Activated naive CD8-positive, alpha-beta T cell treated with anti-CD3 and anti-CD28 coated beads, Interleukin-2, amount 50 U/mL, for 24 hours (primary cell): ENCODE data around the gene CAMTA1.
A peak's percentile ranks its signal among the peaks of the same experiment; 100 is the strongest.

Source experiments
- ATAC-seq: fragments of 150-1000 bp; cut with Tn5 transposase; one replicate; pipeline ENCODE4 v1.10.0; 2021
- DNase-seq: peaks from one replicate; pipeline ENCODE4 v3.0.0; 2021
- H3K27ac Mint-ChIP-seq: one replicate; pipeline ENCODE4 v1.8.0; 2021; ENCODE audit warnings: mild to moderate bottlenecking, mixed read lengths
- H3K27me3 Mint-ChIP-seq: one replicate; pipeline ENCODE4 v1.8.0; 2021; ENCODE audit warnings: mixed read lengths
- H3K36me3 Mint-ChIP-seq: one replicate; pipeline ENCODE4 v1.8.0; 2021; ENCODE audit warnings: low read depth, mixed read lengths
- H3K4me1 Mint-ChIP-seq: one replicate; pipeline ENCODE4 v1.8.0; 2021; ENCODE audit warnings: mixed read lengths
- H3K4me3 Mint-ChIP-seq: one replicate; pipeline ENCODE4 v1.8.0; 2021; ENCODE audit warnings: mild to moderate bottlenecking, moderate library complexity, mixed read lengths
- H3K9me3 Mint-ChIP-seq: one replicate; pipeline ENCODE4 v1.8.0; 2021; ENCODE audit warnings: mixed read lengths

CAMTA1 gene

DNA sequence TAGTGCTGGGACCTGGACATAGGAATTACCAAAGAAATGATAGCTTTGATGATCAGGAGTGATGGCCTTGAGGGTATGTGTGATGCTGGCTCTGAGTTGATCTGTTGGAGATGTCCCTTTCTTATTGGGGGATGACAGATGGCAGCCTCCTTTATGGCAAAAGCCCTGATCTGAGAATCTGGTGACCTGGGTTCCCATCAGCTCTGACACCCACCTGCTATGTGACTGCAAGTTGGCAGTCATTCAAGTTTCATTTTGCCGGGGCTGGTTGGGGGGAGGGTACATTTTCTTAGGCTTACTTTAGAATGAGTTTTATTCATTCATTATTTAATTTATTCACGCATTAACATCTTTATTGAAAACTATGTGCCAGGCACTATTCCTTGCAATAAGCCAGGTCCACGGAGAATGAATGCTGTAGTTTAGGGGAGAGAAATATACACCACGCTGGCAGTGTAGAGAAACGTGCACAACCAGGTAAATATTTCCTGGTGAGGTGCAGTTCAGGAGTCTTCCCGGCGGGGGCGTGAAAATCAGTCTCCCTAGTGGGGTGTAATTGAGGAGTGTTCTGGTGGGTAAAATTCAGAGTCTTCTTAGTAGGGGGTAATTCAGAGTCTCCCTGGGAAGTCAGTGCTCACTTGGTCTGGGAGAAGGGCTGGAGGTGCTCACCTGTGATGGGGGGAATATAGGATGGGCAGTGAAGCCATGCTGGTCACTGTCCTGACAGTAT lies 401.3 kb downstream of the CAMTA1 start:
- peaks cover 4% of the 10 kb centered on the region for H3K27me3 Mint-ChIP-seq
- no peak overlapping the region for H3K27ac Mint-ChIP-seq
- H3K4me3 Mint-ChIP-seq = no peak overlapping the region
- peaks cover 13% of the 10 kb centered on the region for H3K9me3 Mint-ChIP-seq
- DNase-seq (no peak), ATAC-seq (no peak)
- no peaks in the 10 kb centered on the region for H3K4me1 Mint-ChIP-seq
- no peaks in the 10 kb centered on the region for H3K36me3 Mint-ChIP-seq

DNA sequence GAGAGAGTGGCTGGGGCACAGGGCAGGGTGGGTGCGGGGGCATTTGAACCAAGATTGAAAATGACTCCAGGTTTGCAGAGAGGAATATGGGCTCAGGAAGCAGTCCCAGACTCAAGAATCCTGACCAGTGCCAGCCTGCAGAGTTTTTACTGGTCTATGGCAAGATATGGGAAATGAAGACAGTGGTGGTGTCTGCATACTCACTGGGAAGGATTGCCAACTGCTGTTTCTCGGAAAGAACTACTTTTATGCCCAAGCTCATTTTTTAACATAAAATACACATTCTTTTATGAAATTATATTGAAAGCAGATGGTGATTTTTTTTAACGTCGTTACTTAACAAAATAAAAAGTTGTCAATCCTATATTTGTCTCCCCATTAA lies 401.8 kb downstream of the CAMTA1 start:
- no peak overlapping the region for H3K27ac Mint-ChIP-seq
- no peaks in the 10 kb centered on the region for H3K4me1 Mint-ChIP-seq
- peaks cover 7% of the 10 kb centered on the region for H3K9me3 Mint-ChIP-seq
- no peaks in the 10 kb centered on the region for H3K36me3 Mint-ChIP-seq
- no peak overlapping the region for H3K4me3 Mint-ChIP-seq
- DNase-seq (no peak), ATAC-seq (no peak)
- H3K27me3 Mint-ChIP-seq = peaks cover 4% of the 10 kb centered on the region

DNA sequence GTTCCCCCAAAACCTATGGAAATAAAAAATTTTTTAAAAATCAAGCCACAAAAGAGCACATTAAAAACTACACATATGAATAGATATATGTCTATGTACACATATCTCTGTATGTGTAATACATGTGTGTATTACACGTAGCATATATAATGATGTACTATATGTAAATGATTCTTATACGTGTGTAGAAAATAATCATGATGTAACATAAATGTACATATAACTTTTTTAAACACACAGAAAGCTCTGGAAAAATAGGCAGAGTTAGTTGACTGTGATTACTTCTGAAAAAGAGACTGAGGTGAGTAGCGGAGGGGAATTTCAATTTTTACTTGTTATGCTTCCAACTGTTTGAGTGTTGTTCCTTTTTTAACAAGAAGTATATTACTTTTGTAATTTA lies 405.0 kb downstream of the CAMTA1 start:
- no peaks in the 10 kb centered on the region for H3K9me3 Mint-ChIP-seq
- peaks cover 2% of the 10 kb centered on the region for H3K27me3 Mint-ChIP-seq
- H3K4me3 Mint-ChIP-seq = no peak overlapping the region
- ATAC-seq = no peak
- no peak overlapping the region for H3K27ac Mint-ChIP-seq
- H3K36me3 Mint-ChIP-seq = no peaks in the 10 kb centered on the region
- DNase-seq = no peak
- H3K4me1 Mint-ChIP-seq = no peaks in the 10 kb centered on the region

DNA sequence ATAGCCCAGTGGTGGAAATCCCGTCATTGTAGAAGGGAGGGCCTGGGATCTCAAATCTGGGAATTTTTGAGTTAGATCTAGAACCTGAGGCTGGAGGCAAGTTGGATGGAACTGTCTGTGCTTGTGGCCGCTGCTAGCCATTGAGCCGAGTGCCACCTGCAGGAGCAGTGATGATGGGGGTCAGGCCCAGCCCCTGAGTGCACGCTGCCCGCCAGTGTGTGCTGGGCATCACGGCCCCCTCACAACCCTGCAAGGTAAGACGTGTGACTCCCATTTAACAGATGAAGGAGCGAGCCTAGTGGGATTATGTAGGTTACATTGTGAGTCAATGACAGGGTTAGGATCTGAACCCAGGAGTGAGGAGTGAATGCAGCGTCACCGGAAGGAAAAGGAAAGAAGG lies 407.2 kb downstream of the CAMTA1 start:
- DNase-seq (no peak), ATAC-seq (no peak)
- H3K36me3 Mint-ChIP-seq = no peaks in the 10 kb centered on the region
- no peak overlapping the region for H3K4me3 Mint-ChIP-seq
- no peak overlapping the region for H3K27ac Mint-ChIP-seq
- no peaks in the 10 kb centered on the region for H3K27me3 Mint-ChIP-seq
- no peaks in the 10 kb centered on the region for H3K4me1 Mint-ChIP-seq
- no peaks in the 10 kb centered on the region for H3K9me3 Mint-ChIP-seq

DNA sequence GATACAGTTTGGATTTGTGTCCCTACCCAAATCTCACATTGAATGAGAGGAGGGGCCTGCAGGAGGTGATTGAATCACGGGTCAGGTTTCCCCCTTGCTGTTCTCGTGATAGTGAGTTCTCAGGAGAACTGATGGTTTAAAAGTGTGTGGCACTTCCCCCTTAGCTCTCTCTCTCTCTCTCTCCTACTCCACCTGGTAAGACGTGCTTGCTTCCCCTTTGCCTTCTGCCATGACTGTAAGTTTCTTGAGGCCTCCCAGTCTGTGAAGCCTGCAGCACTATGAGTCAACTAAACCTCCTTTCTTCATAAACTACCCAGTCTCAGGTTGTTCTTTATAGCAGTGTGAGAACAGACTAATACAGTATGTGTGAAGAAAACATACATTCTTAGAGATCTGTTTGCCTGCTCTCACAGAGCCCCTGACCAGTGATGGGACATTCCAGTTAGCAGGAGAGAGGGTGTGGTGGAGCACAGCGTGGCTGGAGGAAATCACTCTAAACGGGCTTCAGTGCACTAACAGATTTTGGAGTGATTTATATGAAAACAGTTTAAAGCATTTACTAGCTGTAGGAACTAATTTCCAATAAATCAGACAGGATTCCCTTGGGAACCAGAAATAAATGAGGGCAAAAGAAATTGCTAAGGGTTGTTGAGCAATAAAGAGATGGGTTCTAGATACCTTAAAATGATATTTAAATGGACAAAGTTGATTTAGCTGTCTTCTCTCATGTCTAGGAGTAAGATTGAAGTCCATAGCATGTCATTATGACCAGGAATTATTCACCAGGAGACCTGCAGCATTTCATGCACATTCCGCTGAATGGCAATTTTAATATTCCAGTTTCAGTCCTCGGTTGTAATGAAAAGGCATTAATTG lies 411.0 kb downstream of the CAMTA1 start:
- no peak overlapping the region for H3K4me3 Mint-ChIP-seq
- ATAC-seq = no peak
- H3K9me3 Mint-ChIP-seq = no peaks in the 10 kb centered on the region
- no peaks in the 10 kb centered on the region for H3K4me1 Mint-ChIP-seq
- H3K27ac Mint-ChIP-seq = no peak overlapping the region
- peaks cover 1% of the 10 kb centered on the region for H3K27me3 Mint-ChIP-seq
- DNase-seq = no peak
- no peaks in the 10 kb centered on the region for H3K36me3 Mint-ChIP-seq

DNA sequence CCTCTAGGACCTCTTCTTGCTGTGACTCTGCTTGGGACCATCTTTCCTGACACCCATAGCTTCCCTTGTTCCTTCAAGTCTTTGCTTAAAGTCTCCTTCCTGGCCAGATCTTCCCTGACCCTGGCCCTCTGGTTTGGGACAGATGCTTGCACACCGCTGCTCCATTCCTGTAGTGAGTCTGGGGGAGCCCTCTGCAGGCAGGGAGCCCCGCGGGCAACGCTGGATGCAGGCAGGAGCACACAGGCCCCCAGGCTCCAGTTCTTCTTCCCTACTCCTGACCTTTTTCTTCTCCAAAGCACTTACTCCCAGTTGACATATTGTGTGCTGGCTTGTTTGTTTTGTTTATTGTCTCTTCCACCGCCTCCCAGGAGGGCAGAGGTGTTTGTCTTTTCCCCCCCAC lies 413.4 kb downstream of the CAMTA1 start:
- no peaks in the 10 kb centered on the region for H3K9me3 Mint-ChIP-seq
- peaks cover 12% of the 10 kb centered on the region for H3K27me3 Mint-ChIP-seq
- no peak overlapping the region for H3K27ac Mint-ChIP-seq
- H3K4me3 Mint-ChIP-seq = no peak overlapping the region
- H3K4me1 Mint-ChIP-seq = no peaks in the 10 kb centered on the region
- no peak for DNase-seq
- ATAC-seq = no peak
- no peaks in the 10 kb centered on the region for H3K36me3 Mint-ChIP-seq

DNA sequence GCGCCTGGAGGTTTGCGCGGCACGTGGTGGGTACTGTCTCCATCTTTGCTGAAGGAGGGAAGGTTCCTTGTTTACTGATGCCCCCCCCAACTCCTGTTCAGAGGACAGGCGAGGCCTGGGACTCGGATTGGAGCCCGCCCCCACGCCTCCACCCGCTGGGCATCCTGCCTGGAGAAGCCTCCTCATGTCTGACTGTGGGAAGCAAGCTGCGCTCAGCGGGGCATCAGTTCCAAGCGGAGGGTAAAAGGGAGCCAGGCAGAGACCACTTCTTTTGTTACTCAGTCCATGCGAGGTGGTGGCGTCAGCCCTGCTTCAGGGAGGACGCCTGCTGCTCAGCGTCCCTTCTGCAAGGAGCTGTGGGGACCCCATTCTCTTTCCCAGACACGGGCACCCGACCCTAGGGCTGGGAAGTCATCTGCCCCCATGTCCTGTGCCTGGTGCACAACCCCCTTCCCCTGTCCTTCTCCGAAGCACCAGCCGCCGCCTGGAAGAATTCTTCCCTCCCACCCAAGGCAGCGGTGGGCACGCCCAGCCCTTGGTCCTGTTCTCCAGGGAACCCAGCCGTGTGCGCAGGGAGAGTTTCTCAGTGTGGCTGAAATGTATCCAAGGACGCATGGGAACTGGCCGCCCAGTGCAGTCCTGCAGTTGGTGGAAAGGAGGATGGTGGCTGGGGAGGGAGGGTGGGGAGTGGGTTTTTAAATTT lies 414.0 kb downstream of the CAMTA1 start:
- Mint-ChIP-seq H3K27me3 (peaks cover 12% of the 10 kb centered on the region), H3K9me3 (no peaks in the 10 kb centered on the region), H3K4me3 (no peak overlapping the region), H3K27ac (no peak overlapping the region), H3K36me3 (no peaks in the 10 kb centered on the region), H3K4me1 (no peaks in the 10 kb centered on the region)
- ATAC-seq = no peak
- DNase-seq = no peak

DNA sequence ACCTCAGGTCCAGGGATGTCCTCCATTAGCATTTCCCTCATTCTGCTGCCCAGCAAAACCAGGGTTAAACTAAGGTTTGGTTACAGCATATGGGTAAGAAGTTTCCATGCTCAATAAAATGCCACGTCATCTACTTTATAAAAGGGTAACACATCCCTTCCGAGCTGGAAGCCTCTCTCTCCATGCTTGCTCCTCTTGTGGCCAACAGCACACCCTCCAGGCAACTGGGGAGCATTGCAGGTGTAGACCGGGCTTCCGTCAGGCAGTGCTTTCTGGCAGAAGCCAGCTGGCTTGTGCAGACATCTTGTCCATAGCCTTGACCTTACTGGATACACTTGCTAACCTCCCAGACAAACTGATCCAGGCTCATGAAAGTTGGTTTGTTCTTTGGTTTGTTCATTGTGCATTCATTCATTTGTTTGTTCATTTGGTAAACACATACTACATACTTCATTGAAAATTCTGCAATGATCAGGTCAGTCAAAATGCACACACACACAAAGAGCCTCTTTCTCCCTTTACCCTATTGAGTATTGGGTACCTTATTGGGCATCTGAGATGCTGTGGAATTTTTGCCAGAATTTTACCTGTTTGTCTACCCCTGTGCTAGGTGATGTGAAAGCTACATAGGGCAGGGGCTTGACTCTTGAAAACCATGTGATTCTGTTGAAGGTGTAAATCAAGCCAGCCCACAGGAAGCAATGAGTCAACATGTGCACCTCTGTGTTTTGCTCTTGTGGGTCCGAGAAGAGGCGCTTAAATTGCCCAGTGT lies 422.8 kb downstream of the CAMTA1 start:
- peaks cover 46% of the 10 kb centered on the region for H3K27me3 Mint-ChIP-seq
- H3K4me1 Mint-ChIP-seq = no peaks in the 10 kb centered on the region

DNA sequence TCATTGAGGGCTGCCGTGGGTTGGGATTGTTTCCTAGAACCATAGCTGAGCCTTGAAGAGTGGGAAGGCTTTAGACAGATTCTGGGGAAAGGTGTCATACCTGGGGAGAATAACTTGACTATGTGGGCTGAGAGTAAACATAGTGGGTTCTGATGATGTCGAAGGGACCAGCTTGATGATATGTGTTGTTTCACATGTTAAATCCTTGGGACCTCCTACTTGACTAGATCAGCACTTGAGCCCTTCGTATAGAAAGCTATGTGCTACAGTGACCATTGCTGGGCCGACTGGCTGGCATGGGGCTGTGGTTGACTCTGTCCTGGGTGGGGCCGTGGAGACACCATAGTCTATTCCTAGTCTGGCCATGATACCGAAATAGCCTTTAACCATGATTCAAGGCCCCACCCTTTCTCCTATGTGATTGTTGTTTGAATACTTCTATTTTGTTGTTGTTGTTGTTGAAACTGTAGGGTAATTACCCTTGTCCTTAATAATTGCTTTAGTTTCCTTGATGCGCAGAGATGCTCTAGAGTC lies 423.5 kb downstream of the CAMTA1 start:
- peaks cover 40% of the 10 kb centered on the region for H3K27me3 Mint-ChIP-seq
- H3K9me3 Mint-ChIP-seq = no peaks in the 10 kb centered on the region
- H3K4me1 Mint-ChIP-seq = no peaks in the 10 kb centered on the region
- no peaks in the 10 kb centered on the region for H3K36me3 Mint-ChIP-seq
- no peak for ATAC-seq
- no peak overlapping the region for H3K27ac Mint-ChIP-seq
- DNase-seq = no peak
- no peak overlapping the region for H3K4me3 Mint-ChIP-seq

More for the DNA sequence above, 422.8 kb downstream of the CAMTA1 start:
- H3K4me3 Mint-ChIP-seq = no peak overlapping the region
- ATAC-seq (peak; percentile 86), DNase-seq (peak; percentile 26)
- no peaks in the 10 kb centered on the region for H3K36me3 Mint-ChIP-seq
- H3K9me3 Mint-ChIP-seq = no peaks in the 10 kb centered on the region
- H3K27ac Mint-ChIP-seq = no peak overlapping the region

DNA sequence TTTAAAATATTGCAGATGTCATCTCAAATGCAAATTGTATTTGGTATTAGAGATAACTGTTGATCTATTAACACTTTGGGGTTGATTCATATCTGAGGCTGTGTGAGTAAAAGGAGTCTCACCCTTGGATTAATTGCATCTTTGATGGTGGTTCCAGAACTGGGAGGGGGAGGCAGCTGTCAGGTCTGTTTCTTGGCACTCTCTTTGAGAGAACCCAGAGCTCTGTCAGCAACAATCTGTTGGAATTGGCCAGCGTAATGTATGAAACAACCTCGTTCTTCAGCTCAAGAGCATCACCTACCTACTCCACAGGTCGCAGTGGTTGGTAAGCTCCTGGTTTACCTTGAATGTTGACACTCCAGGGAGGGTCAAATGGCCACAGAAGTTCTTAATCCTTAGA lies 424.1 kb downstream of the CAMTA1 start:
- DNase-seq (no peak), ATAC-seq (no peak)
- Mint-ChIP-seq H3K4me1 (no peaks in the 10 kb centered on the region), H3K36me3 (no peaks in the 10 kb centered on the region), H3K9me3 (no peaks in the 10 kb centered on the region), H3K4me3 (no peak overlapping the region), H3K27ac (no peak overlapping the region), H3K27me3 (peaks cover 40% of the 10 kb centered on the region)

DNA sequence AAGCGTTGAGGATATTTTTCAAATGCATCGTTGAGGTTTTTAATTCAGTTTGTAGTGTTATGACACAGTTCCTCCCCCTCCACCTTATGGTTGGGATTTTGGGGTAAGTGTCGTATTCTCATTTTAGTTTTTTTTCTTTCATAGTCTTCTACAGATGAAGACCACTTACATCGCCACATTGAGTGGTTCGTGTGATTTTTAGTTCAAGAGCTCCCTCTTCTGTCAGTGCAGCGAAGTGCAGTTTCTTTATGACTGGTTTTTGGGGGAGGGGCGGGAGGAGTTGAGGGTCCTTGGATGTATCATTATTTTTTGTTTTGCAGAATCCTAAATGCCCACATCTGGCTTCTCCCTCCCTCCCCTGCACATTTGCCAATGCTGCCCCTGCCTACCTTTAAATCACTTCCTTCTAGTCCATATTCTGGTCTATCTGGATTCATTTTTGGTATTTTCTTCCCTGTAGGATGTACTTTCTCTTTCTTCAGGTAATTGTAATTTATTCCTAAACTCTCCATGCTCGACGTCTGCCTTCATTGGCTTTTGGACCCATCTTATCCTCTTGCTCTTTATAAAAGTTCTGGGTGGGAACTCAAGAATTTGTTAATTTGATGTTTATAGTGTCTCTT lies 433.1 kb downstream of the CAMTA1 start:
- Mint-ChIP-seq H3K27ac (no peak overlapping the region), H3K4me1 (no peaks in the 10 kb centered on the region), H3K9me3 (no peaks in the 10 kb centered on the region), H3K27me3 (peaks cover 22% of the 10 kb centered on the region), H3K36me3 (no peaks in the 10 kb centered on the region), H3K4me3 (no peak overlapping the region)
- peak; percentile 35 for DNase-seq
- no peak for ATAC-seq

DNA sequence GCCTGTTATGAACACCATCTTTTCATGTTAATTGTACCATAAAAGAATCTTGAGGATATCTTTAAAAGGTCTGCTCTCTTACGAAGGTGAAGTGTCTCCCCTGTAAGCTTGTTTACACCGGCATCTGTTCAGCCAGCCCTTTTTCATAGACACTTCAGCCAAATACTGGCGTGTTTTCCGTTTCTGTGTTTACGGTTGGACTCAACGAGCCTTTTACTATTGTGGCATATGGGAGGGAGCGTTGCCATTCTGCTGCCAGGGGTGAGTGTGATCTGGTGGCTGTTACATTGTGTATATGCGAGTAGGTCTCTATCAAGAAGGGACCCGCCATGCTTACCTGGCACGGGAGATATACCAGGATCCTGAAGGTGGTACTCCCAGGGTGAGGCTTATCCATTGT lies 433.8 kb downstream of the CAMTA1 start:
- Mint-ChIP-seq H3K4me1 (no peaks in the 10 kb centered on the region), H3K36me3 (no peaks in the 10 kb centered on the region), H3K27me3 (peaks cover 22% of the 10 kb centered on the region), H3K9me3 (no peaks in the 10 kb centered on the region), H3K27ac (no peak overlapping the region), H3K4me3 (no peak overlapping the region)
- DNase-seq (no peak), ATAC-seq (no peak)

DNA sequence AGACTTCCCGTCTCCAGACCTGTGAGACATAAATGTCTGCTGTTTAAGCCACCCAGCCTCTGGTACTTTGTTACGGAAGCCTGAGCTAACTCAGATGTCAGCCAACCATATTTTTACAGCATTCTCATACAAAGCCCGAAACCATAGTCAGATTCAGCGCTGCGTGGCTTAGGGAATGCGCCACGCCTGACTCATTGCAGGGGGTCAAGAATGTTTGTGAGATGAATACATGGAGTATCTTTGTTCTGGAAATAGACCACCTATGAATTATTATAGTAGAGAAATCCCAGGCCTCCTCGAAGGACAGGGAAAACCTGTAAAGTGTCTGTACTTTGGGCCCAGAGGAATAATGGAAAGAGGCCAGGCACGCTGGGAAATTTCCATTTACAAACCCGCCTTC lies 434.8 kb downstream of the CAMTA1 start:
- Mint-ChIP-seq H3K4me3 (no peak overlapping the region), H3K9me3 (no peaks in the 10 kb centered on the region), H3K27me3 (peaks cover 17% of the 10 kb centered on the region), H3K4me1 (no peaks in the 10 kb centered on the region), H3K36me3 (no peaks in the 10 kb centered on the region), H3K27ac (no peak overlapping the region)
- no peak for DNase-seq
- ATAC-seq = no peak
